ENCODE results near the gene OR5T1. TPM values are rescaled to one million over a fixed set of nuclear protein-coding genes. Genes with fewer than 3 reads are reported as not detected.

Gene OR5T1
- total RNA-seq, 2 donors from 2014 or later: not detected

DNA sequence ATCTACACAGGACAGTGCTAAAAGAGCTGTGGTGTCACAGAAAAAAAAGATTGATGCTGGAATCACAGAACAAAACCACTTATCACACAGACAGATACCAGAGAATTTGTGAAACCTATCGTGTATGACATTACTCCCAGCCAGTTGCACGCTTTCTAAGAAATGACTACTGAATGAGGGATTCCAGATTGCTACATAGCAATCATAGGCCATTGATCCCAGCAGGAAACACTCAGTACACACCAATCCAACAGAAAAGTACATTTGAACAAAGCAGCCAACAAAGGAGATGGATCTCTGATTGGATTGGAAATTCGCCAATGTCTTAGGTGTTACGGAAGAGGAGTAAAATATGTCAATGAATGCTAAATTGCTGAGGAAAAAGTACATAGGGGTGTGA, 22.9 kb downstream of the OR5T1 start:
- intact Hi-C loops (cut with DNase I): no loop called here
- Histone ChIP-seq H3K36me3 (replicated peaks in 1 of 2; ENCODE audit: insufficient read depth in 1 of 2, low read depth in 2 of 2) (no peaks in the 10 kb centered on the region), H3K27ac (no peak overlapping the region), H3K4me1 (no peaks in the 10 kb centered on the region), H3K9me3 (no peaks in the 10 kb centered on the region), H3K27me3 (no peaks in the 10 kb centered on the region), H3K4me3 (no peak overlapping the region)
- ATAC-seq (no peak), DNase-seq (no peak)
- 59 to 71% methylated on average over 4 of the region's 4 CpGs for WGBS, 2 donors
- TF ChIP-seq POLR2A (IDR thresholded peaks at IDR 0.05): no peak
- TF ChIP-seq, protein P1, sequence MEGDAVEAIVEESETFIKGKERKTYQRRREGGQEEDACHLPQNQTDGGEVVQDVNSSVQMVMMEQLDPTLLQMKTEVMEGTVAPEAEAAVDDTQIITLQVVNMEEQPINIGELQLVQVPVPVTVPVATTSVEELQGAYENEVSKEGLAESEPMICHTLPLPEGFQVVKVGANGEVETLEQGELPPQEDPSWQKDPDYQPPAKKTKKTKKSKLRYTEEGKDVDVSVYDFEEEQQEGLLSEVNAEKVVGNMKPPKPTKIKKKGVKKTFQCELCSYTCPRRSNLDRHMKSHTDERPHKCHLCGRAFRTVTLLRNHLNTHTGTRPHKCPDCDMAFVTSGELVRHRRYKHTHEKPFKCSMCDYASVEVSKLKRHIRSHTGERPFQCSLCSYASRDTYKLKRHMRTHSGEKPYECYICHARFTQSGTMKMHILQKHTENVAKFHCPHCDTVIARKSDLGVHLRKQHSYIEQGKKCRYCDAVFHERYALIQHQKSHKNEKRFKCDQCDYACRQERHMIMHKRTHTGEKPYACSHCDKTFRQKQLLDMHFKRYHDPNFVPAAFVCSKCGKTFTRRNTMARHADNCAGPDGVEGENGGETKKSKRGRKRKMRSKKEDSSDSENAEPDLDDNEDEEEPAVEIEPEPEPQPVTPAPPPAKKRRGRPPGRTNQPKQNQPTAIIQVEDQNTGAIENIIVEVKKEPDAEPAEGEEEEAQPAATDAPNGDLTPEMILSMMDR (IDR thresholded peaks at IDR 0.05): no peak

DNA sequence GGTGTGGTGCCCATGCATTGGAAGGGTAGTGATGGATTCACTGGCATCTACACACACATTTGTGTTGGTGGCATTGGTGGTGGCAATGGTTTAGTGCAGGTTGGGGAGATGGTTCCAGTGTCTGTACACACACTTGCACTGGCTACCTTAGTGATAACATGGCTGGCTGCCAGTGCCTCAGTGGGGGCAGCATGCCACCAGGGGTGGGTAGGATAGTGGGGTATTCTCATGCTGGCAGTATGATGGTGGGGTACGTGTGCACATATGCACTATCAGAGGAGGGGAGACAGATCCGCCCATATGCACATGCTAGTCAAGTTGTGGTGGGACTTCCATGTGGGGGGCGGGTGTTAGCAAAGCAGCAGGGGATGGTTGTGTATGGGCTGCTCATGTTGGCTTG, 33.9 kb downstream of the OR5T1 start:
- Histone ChIP-seq H3K4me3 (no peak overlapping the region), H3K27me3 (no peaks in the 10 kb centered on the region), H3K4me1 (no peaks in the 10 kb centered on the region), H3K27ac (no peak overlapping the region), H3K36me3 (replicated peaks in 1 of 2; ENCODE audit: insufficient read depth in 1 of 2, low read depth in 2 of 2) (no peaks in the 10 kb centered on the region), H3K9me3 (no peaks in the 10 kb centered on the region)
- WGBS, 2 donors: 68 to 70% methylated on average over 3 of the region's 3 CpGs
- ATAC-seq (no peak), DNase-seq (no peak)
- intact Hi-C loops (cut with DNase I): no loop called here
- TF ChIP-seq POLR2A (IDR thresholded peaks at IDR 0.05): no peak
- TF ChIP-seq, protein P1 (IDR thresholded peaks at IDR 0.05): no peak

DNA sequence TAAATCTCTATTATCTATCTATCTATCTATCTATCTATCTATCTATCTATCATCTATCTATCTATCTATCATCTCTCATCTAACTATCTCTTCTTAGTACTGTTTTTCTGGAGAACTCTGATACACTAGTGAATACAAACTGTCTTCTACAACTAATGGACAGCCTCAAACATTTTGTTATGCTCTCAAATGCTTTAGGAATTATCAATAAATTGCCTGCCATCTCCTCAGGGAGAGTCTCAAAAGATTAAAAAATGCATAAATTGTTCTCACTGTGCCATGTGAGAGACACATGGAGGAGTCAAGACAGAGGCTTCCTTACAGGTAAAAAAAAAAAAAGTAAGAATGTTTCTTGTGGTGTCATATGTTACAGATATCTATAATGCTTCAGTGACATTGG, 40.9 kb downstream of the OR5T1 start, which contains the start of gene OR8K3:
Gene OR8K3, plus strand, starts transcription at position 301 of the 400 bp plus-strand sequence. CDS start 3,163 bp downstream, outside the sequence.
- Histone ChIP-seq H3K4me1 (no peaks in the 10 kb centered on the region), H3K9me3 (no peaks in the 10 kb centered on the region), H3K36me3 (replicated peaks in 1 of 2; ENCODE audit: insufficient read depth in 1 of 2, low read depth in 2 of 2) (no peaks in the 10 kb centered on the region), H3K27ac (no peak within 1 kb of the TSS), H3K27me3 (no peaks in the 10 kb centered on the region), H3K4me3 (no peak within 1 kb of the TSS)
- no peak for DNase-seq
- no peak for ATAC-seq
- no peak for TF ChIP-seq POLR2A (IDR thresholded peaks at IDR 0.05)
- TF ChIP-seq, protein P1 (IDR thresholded peaks at IDR 0.05): no peak
- intact Hi-C loops (cut with DNase I): no loop called here

Other genes with a start within 250 kb of the OR5T1 start
- not detected for gene OR5AS1, start 246.5 kb upstream of the OR5T1 start, total RNA-seq
- gene OR8I2, start 180.8 kb upstream of the OR5T1 start, total RNA-seq: not detected
- gene OR8H2, start 170.5 kb upstream of the OR5T1 start, total RNA-seq: not detected
- gene OR8H3, start 151.8 kb upstream of the OR5T1 start, total RNA-seq: not detected
- not detected for gene OR8J3, start 134.0 kb upstream of the OR5T1 start, total RNA-seq
- gene OR8K5, start 113.8 kb upstream of the OR5T1 start, total RNA-seq: not detected
- not detected for gene OR5J2, start 97.5 kb upstream of the OR5T1 start, total RNA-seq
- gene OR5T2, start 39.9 kb upstream of the OR5T1 start, total RNA-seq: not detected
- gene OR5T3, start 21.9 kb upstream of the OR5T1 start, total RNA-seq: not detected
- not detected for gene OR8H1, start 18.1 kb downstream of the OR5T1 start, total RNA-seq
- gene OR8K3, start 41.0 kb downstream of the OR5T1 start, total RNA-seq: not detected
- not detected for gene OR8K1, start 71.9 kb downstream of the OR5T1 start, total RNA-seq
- not detected for gene OR8J1, start 80.1 kb downstream of the OR5T1 start, total RNA-seq
- not detected for gene OR8U1, start 101.5 kb downstream of the OR5T1 start, total RNA-seq
- not detected for gene OR5AL1, start 138.5 kb downstream of the OR5T1 start, total RNA-seq
- gene OR5M3, start 199.2 kb downstream of the OR5T1 start, total RNA-seq: not detected
- gene OR5M8, start 217.2 kb downstream of the OR5T1 start, total RNA-seq: not detected

Data from body of pancreas (tissue), 4 donors.